AG20443 (cell line): Measurements from ENCODE around the gene TRAPPC12.

ENCODE experiments used
- DNase-seq: peaks from one replicate; pipeline ENCODE4 v3.0.0; 2012; ENCODE audit warnings: low spot score, mixed read lengths

TRAPPC12 gene

GRCh38 chr2:3408781-3409180 lies 29.3 kb downstream of the TRAPPC12 start:
- DNase-seq = no peak

- no peak for DNase-seq
Observed at GRCh38 chr2:3409627-3410170, 30.2 kb downstream of the TRAPPC12 start.

- DNase-seq = no peak
Observed at GRCh38 chr2:3411103-3411502, 31.6 kb downstream of the TRAPPC12 start.

- no peak for DNase-seq
Observed at GRCh38 chr2:3413697-3414096, 34.2 kb downstream of the TRAPPC12 start.

- DNase-seq = no peak
Observed at GRCh38 chr2:3414133-3414860, 34.8 kb downstream of the TRAPPC12 start.

GRCh38 chr2:3418766-3419404 lies 39.4 kb downstream of the TRAPPC12 start:
- DNase-seq = no peak

- DNase-seq = no peak
Observed at GRCh38 chr2:3420076-3420768, 40.7 kb downstream of the TRAPPC12 start.

GRCh38 chr2:3420769-3421397 lies 41.4 kb downstream of the TRAPPC12 start:
- no peak for DNase-seq

- no peak for DNase-seq
Observed at GRCh38 chr2:3421580-3421979, 42.1 kb downstream of the TRAPPC12 start.

GRCh38 chr2:3422161-3422779 lies 42.8 kb downstream of the TRAPPC12 start:
- DNase-seq = no peak

GRCh38 chr2:3423492-3424170 lies 44.1 kb downstream of the TRAPPC12 start:
- DNase-seq = peak; percentile 83

- no peak for DNase-seq
Observed at GRCh38 chr2:3424171-3424795, 44.8 kb downstream of the TRAPPC12 start.

- DNase-seq = no peak
Observed at GRCh38 chr2:3426615-3427014, 47.1 kb downstream of the TRAPPC12 start.

- DNase-seq = no peak
Observed at GRCh38 chr2:3427272-3427671, 47.8 kb downstream of the TRAPPC12 start.

GRCh38 chr2:3428577-3428976 lies 49.1 kb downstream of the TRAPPC12 start:
- no peak for DNase-seq

GRCh38 chr2:3429066-3429610 lies 49.6 kb downstream of the TRAPPC12 start:
- DNase-seq = no peak

GRCh38 chr2:3430172-3430571 lies 50.7 kb downstream of the TRAPPC12 start:
- no peak for DNase-seq

- DNase-seq = no peak
Observed at GRCh38 chr2:3430740-3431490, 51.4 kb downstream of the TRAPPC12 start.

- no peak for DNase-seq
Observed at GRCh38 chr2:3432067-3432466, 52.6 kb downstream of the TRAPPC12 start.
